D721Med (cell line): ENCODE measurements around the gene FRMD5.

ENCODE experiments used
- DNase-seq: peaks from one replicate; pipeline ENCODE4 v3.0.0; 2011; ENCODE audit warnings: low spot score; ENCODE audit not compliant: insufficient read length
- FAIRE-seq: peaks from 2 replicates; lab custom pipeline; 2011; peaks lifted over from hg19 to GRCh38; lab: Jason Lieb, UNC
- TF ChIP-seq, protein P1 (sequence below): IDR thresholded peaks from 2 replicates; pipeline ENCODE4 v1.5.1; 2012; ENCODE audit warnings: mild to moderate bottlenecking, control low read depth; ENCODE audit not compliant: insufficient read depth; ENCODE audit errors: missing control alignments

The FRMD5 gene

DNA sequence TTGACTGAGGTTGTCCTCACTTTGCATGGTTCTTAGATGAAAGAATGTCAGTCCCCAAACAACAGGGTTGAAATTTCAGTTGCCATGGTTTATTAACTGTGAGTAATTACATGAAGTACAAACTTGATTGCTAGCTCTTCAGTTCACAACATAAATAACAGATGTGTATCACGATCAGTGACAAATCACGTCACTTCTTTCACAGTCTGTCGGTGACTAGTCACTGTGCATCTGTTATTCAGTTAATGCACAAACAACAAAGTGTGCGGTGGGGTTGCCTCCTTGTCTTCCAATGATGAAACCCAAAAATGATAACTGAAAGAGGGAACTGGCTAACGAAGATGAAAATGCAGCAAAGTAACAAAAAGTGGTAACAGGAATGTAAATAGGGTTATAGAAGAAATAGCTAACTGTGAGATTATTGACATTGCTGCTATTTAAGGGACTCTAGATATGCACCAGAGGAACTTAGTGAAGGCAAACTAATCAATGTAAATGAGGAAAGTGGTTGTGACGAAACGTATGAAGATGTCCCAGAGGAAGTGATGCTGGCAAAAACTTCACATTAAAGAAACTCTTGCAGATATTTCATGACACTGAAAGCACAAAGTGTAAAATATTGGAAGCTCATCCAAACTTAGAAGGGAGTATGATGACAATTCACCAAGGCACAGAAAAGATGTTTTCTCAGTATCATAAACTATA is 208.9 kb downstream of the FRMD5 start:
- FAIRE-seq (no peak), DNase-seq (no peak)
- TF ChIP-seq, protein P1, sequence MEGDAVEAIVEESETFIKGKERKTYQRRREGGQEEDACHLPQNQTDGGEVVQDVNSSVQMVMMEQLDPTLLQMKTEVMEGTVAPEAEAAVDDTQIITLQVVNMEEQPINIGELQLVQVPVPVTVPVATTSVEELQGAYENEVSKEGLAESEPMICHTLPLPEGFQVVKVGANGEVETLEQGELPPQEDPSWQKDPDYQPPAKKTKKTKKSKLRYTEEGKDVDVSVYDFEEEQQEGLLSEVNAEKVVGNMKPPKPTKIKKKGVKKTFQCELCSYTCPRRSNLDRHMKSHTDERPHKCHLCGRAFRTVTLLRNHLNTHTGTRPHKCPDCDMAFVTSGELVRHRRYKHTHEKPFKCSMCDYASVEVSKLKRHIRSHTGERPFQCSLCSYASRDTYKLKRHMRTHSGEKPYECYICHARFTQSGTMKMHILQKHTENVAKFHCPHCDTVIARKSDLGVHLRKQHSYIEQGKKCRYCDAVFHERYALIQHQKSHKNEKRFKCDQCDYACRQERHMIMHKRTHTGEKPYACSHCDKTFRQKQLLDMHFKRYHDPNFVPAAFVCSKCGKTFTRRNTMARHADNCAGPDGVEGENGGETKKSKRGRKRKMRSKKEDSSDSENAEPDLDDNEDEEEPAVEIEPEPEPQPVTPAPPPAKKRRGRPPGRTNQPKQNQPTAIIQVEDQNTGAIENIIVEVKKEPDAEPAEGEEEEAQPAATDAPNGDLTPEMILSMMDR = no peak

GRCh38 chr15:43981576-43981975 is 213.5 kb downstream of the FRMD5 start:
- FAIRE-seq = no peak
- TF ChIP-seq, protein P1 = no peak
- DNase-seq = no peak

- DNase-seq = no peak
Observed at GRCh38 chr15:43977072-43977884, 217.8 kb downstream of the FRMD5 start.

DNA sequence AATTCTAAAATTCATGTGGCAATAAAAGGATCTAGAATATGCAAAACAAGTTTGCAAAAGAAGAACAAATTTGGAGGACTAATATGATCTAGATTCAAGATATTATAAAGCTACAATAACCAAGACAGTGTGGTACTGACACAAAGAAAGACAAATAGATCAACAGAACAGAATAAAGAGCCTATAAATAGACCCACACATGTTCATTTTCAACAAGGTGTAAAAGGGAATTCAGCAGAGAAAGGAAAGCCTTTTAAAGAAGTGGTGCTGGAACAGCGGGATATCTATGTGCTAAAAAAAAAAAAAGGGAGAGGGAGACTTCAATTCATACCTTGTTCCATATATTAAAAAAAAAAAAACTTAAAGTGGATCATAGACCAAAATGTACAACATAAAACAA is 219.3 kb downstream of the FRMD5 start:
- DNase-seq (no peak), FAIRE-seq (no peak)
- TF ChIP-seq, protein P1 = no peak

More at GRCh38 chr15:43977072-43977884, 217.8 kb downstream of the FRMD5 start:
- FAIRE-seq = no peak
- TF ChIP-seq, protein P1 = no peak

DNA sequence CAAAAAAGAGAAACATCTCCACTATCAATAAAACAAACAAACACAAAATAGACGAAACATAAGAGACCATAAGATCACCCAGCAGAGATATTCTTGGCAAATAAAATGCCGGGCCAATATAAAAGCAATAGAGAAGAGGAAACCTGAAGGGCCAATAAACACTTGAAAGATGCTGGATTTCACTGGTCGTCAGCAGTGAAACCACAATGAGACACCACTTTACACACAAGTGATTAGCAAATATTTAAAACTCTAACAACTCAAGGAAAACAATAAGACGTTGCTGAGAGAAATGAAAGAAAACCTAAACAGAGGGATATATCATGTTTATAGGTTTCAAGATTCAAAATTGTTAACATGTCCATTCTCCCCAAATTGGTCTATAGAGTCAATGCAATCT is 219.7 kb downstream of the FRMD5 start:
- no peak for FAIRE-seq
- DNase-seq = no peak
- TF ChIP-seq, protein P1 = no peak

GRCh38 chr15:43974852-43975251 is 220.2 kb downstream of the FRMD5 start:
- DNase-seq = no peak

More at GRCh38 chr15:43974852-43975251, 220.2 kb downstream of the FRMD5 start:
- FAIRE-seq = no peak
- TF ChIP-seq, protein P1 = no peak
